Measurements from ENCODE around the gene SLC41A2. TPM values are rescaled to one million over a fixed set of nuclear protein-coding genes. Genes with fewer than 3 reads are reported as not detected.

The SLC41A2 gene
- total and polyA plus RNA-seq, 10 of the 15 experiments (the other 5 are each of a cell fraction or from before 2014, with no cell fraction given): 3.5 to 19.0 (median 11.3) TPM

- Histone ChIP-seq H2AFZ (ENCODE audit: control insufficient read depth, low read depth, low read length) (no peak overlapping the region), H3K9ac (ENCODE audit: control insufficient read depth, insufficient read depth, low read length) (no peak overlapping the region), H3K4me1 (ENCODE audit: control insufficient read depth, insufficient read depth, low read length) (peaks cover 23% of the 10 kb centered on the region), H4K20me1 (ENCODE audit: control insufficient read depth, insufficient read depth) (no peaks in the 10 kb centered on the region), H3K27ac (ENCODE audit: control insufficient read depth, insufficient read depth) (no peak overlapping the region), H3K4me3 (no peak overlapping the region), H3K79me2 (ENCODE audit: control insufficient read depth, insufficient read depth, low read length) (no peaks in the 10 kb centered on the region), H3K4me2 (ENCODE audit: control insufficient read depth, insufficient read depth) (no peak overlapping the region), H3K27me3 (replicated peaks in 1 of 2; ENCODE audit: control insufficient read depth in 2 of 2, insufficient read depth in 2 of 2, low read length in 1 of 2) (no peaks in the 10 kb centered on the region), H3K36me3 (ENCODE audit: control insufficient read depth in 2 of 2, insufficient read depth in 2 of 2, low read length in 1 of 2) (no peaks in the 10 kb centered on the region), H3K9me3 (replicated peaks; ENCODE audit: control insufficient read depth, insufficient read depth, low read length) (peaks cover 6% of the 10 kb centered on the region; the same call in 2 of the 3 replicates)
- no peak for DNase-seq (ENCODE audit: low read depth, low spot score)
- POLR2A ChIA-PET: no interaction called here
- SMC1A ChIA-PET (ENCODE audit: uncharacterized antibody, unreplicated experiment): no interaction called here
- no peak for FAIRE-seq
- TF ChIP-seq POLR2AphosphoS5 (IDR thresholded peaks at IDR 0.05; ENCODE audit: low read length): no peak
- TF ChIP-seq, protein P1, sequence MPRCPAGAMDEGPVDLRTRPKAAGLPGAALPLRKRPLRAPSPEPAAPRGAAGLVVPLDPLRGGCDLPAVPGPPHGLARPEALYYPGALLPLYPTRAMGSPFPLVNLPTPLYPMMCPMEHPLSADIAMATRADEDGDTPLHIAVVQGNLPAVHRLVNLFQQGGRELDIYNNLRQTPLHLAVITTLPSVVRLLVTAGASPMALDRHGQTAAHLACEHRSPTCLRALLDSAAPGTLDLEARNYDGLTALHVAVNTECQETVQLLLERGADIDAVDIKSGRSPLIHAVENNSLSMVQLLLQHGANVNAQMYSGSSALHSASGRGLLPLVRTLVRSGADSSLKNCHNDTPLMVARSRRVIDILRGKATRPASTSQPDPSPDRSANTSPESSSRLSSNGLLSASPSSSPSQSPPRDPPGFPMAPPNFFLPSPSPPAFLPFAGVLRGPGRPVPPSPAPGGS (IDR thresholded peaks at IDR 0.05; ENCODE audit: borderline replicate concordance, insufficient read depth, low read depth, low read length, poor library complexity, severe bottlenecking): peak; percentile 31
- TF ChIP-seq IRF3 (IDR thresholded peaks at IDR 0.05): no peak
- TF ChIP-seq TBL1XR1 (IDR thresholded peaks at IDR 0.05; ENCODE audit: low read depth, low read length): no peak
- TF ChIP-seq NFYA (IDR thresholded peaks at IDR 0.05; ENCODE audit: borderline replicate concordance, low read depth, low read length): no peak
- TF ChIP-seq POU2F2 (IDR thresholded peaks at IDR 0.05; ENCODE audit: borderline replicate concordance, low read depth, low read length): no peak
- TF ChIP-seq IKZF1 (conservative IDR thresholded peaks at IDR 0.05): no peak
- no peak for ATAC-seq
- in situ Hi-C loops (cut with MboI) (no loop called here), intact Hi-C loops (cut with micrococcal nuclease; ENCODE audit: unreplicated experiment) (no loop called here)
- BruUV-seq (replicated peaks): no TSS peak
- 82% methylated on average over 6 of the region's 6 CpGs for WGBS (ENCODE audit: insufficient coverage, insufficient replicate concordance, low lambda C conversion rate, missing lambda C conversion rate)
- CTCF ChIA-PET: no interaction called here
- RAD21 ChIA-PET (ENCODE audit: unreplicated experiment): no interaction called here
Observed at GRCh38 chr12:104963757-104964156, 5.7 kb upstream of the SLC41A2 start.

Data from GM12878 (cell line).